ENCODE measurements around the gene SLC4A4.
A peak's percentile ranks its signal among the peaks of the same experiment; 100 is the strongest.

The SLC4A4 gene

GRCh38 chr4:71402616-71403015 is 63.8 kb downstream of the SLC4A4 start:
- DNase-seq (ENCODE audit: low spot score) = no peak
- Histone ChIP-seq H3K36me3 (replicated peaks in 1 of 2; ENCODE audit: control insufficient read depth in 2 of 2, insufficient read depth in 2 of 2, low read length in 2 of 2) (no peaks in the 10 kb centered on the region), H3K18ac (ENCODE audit: low read length) (no peak overlapping the region), H4K91ac (ENCODE audit: low read depth, low read length, poor library complexity) (no peak overlapping the region), H3K23ac (ENCODE audit: low read depth, low read length, poor library complexity) (no peak overlapping the region), H3K14ac (ENCODE audit: low read length) (no peak overlapping the region), H2BK5ac (ENCODE audit: low read length) (no peak overlapping the region), H3K79me1 (ENCODE audit: low read depth, low read length) (no peaks in the 10 kb centered on the region), H3K4me3 (ENCODE audit: low read length in 2 of 2) (no peak overlapping the region), H3K27me3 (ENCODE audit: control insufficient read depth in 3 of 3, insufficient read depth in 3 of 3, low read depth in 1 of 3, low read length in 3 of 3) (no peaks in the 10 kb centered on the region), H2AFZ (ENCODE audit: low read length) (no peak overlapping the region), H3K4me1 (ENCODE audit: control insufficient read depth in 2 of 2, insufficient read depth in 1 of 2, low read depth in 1 of 2, low read length in 2 of 2) (peaks cover 0 to 9% of the 10 kb centered on the region in 2 donors), H3K4me2 (ENCODE audit: insufficient read depth, low read length, poor library complexity, severe bottlenecking) (no peak overlapping the region), H2BK12ac (ENCODE audit: low read length) (no peak overlapping the region), H4K8ac (ENCODE audit: low read depth, low read length) (no peak overlapping the region), H2AK5ac (ENCODE audit: low read depth, low read length) (no peak overlapping the region), H3K27ac (replicated peaks; ENCODE audit: low read length) (no peak overlapping the region), H2BK15ac (ENCODE audit: low read length) (no peak overlapping the region), H2BK120ac (ENCODE audit: low read depth, low read length) (no peak overlapping the region), H3K9ac (ENCODE audit: low read depth, low read length, poor library complexity) (no peak overlapping the region), H3K9me3 (replicated peaks in 1 of 2; ENCODE audit: control insufficient read depth in 2 of 2, insufficient read depth in 1 of 2, low read depth in 1 of 2, low read length in 2 of 2) (no peaks in the 10 kb centered on the region), H3K4ac (ENCODE audit: low read length) (no peak overlapping the region)

DNA sequence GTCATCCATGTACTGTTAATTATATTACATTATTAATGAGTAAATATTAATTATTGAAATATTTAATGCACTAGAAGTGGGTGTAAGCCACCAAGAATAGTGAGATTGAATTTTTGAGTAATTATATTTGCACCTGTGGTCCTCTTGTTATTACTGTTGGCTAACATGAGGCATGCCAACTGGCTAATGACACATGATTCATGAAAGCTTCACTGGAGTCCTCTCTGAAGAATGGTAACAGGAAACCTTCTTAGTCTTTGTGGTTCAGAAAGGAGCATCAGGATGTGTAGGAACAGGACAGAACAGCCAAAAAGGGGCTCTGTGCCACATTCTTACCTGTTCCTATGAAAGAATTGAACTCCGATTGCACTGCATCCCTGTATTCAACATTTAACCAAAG is 65.2 kb downstream of the SLC4A4 start:
- Histone ChIP-seq H2BK120ac (ENCODE audit: low read depth, low read length) (no peak overlapping the region), H3K9me3 (replicated peaks in 1 of 2; ENCODE audit: control insufficient read depth in 2 of 2, insufficient read depth in 1 of 2, low read depth in 1 of 2, low read length in 2 of 2) (peaks cover 0 to 9% of the 10 kb centered on the region in 2 donors), H3K14ac (ENCODE audit: low read length) (no peak overlapping the region), H2BK5ac (ENCODE audit: low read length) (no peak overlapping the region), H4K8ac (ENCODE audit: low read depth, low read length) (no peak overlapping the region), H2BK15ac (ENCODE audit: low read length) (no peak overlapping the region), H3K9ac (ENCODE audit: low read depth, low read length, poor library complexity) (no peak overlapping the region), H3K4ac (ENCODE audit: low read length) (no peak overlapping the region), H3K4me1 (ENCODE audit: control insufficient read depth in 2 of 2, insufficient read depth in 1 of 2, low read depth in 1 of 2, low read length in 2 of 2) (peaks cover 0 to 9% of the 10 kb centered on the region in 2 donors), H3K4me3 (ENCODE audit: low read length in 2 of 2) (no peak overlapping the region), H3K23ac (ENCODE audit: low read depth, low read length, poor library complexity) (no peak overlapping the region), H3K36me3 (replicated peaks in 1 of 2; ENCODE audit: control insufficient read depth in 2 of 2, insufficient read depth in 2 of 2, low read length in 2 of 2) (no peaks in the 10 kb centered on the region), H3K27ac (replicated peaks; ENCODE audit: low read length) (no peak overlapping the region), H2BK12ac (ENCODE audit: low read length) (no peak overlapping the region), H3K18ac (ENCODE audit: low read length) (no peak overlapping the region), H2AFZ (ENCODE audit: low read length) (no peak overlapping the region), H3K4me2 (ENCODE audit: insufficient read depth, low read length, poor library complexity, severe bottlenecking) (no peak overlapping the region), H3K79me1 (ENCODE audit: low read depth, low read length) (no peaks in the 10 kb centered on the region), H3K27me3 (ENCODE audit: control insufficient read depth in 3 of 3, insufficient read depth in 3 of 3, low read depth in 1 of 3, low read length in 3 of 3) (no peaks in the 10 kb centered on the region), H4K91ac (ENCODE audit: low read depth, low read length, poor library complexity) (no peak overlapping the region), H2AK5ac (ENCODE audit: low read depth, low read length) (no peak overlapping the region)
- no peak for DNase-seq (ENCODE audit: low spot score)
- no CpG with 5 or more reads among the region's 1 CpG for WGBS, 2 donors (ENCODE audit: extremely low coverage in 2 of 2, insufficient read length in 2 of 2, insufficient replicate concordance in 1 of 2)

DNA sequence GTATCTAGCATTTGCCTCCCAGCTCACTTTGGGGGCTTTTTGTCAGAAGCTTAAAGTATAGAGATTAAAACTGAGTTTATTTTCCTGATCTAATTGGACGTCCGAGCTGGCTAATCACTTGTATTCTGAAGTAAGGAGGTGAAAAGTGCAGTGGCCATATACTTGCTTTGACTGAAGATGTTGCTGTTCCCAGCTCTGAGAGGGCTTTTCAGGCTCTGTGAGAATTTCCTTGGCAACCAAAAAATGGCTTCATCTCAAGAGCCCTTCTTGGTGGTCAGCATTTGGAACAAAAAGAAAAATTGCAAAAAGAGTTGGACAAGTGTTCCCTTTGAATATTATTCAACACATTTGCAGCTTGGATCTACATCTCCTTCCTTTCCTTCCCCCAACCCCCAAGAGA is 67.0 kb downstream of the SLC4A4 start:
- Histone ChIP-seq H3K36me3 (replicated peaks in 1 of 2; ENCODE audit: control insufficient read depth in 2 of 2, insufficient read depth in 2 of 2, low read length in 2 of 2) (no peaks in the 10 kb centered on the region), H3K4me1 (ENCODE audit: control insufficient read depth in 2 of 2, insufficient read depth in 1 of 2, low read depth in 1 of 2, low read length in 2 of 2) (peaks cover 0 to 8% of the 10 kb centered on the region in 2 donors), H3K23ac (ENCODE audit: low read depth, low read length, poor library complexity) (no peak overlapping the region), H3K9me3 (replicated peaks in 1 of 2; ENCODE audit: control insufficient read depth in 2 of 2, insufficient read depth in 1 of 2, low read depth in 1 of 2, low read length in 2 of 2) (peaks cover 0 to 14% of the 10 kb centered on the region in 2 donors), H3K9ac (ENCODE audit: low read depth, low read length, poor library complexity) (no peak overlapping the region), H3K14ac (ENCODE audit: low read length) (no peak overlapping the region), H2BK12ac (ENCODE audit: low read length) (no peak overlapping the region), H4K8ac (ENCODE audit: low read depth, low read length) (no peak overlapping the region), H4K91ac (ENCODE audit: low read depth, low read length, poor library complexity) (no peak overlapping the region), H3K27ac (replicated peaks; ENCODE audit: low read length) (no peak overlapping the region), H3K4me3 (ENCODE audit: low read length in 2 of 2) (no peak overlapping the region), H3K4ac (ENCODE audit: low read length) (no peak overlapping the region), H3K4me2 (ENCODE audit: insufficient read depth, low read length, poor library complexity, severe bottlenecking) (no peak overlapping the region), H3K79me1 (ENCODE audit: low read depth, low read length) (no peaks in the 10 kb centered on the region), H2BK120ac (ENCODE audit: low read depth, low read length) (no peak overlapping the region), H2AK5ac (ENCODE audit: low read depth, low read length) (no peak overlapping the region), H3K27me3 (ENCODE audit: control insufficient read depth in 3 of 3, insufficient read depth in 3 of 3, low read depth in 1 of 3, low read length in 3 of 3) (no peaks in the 10 kb centered on the region), H2BK15ac (ENCODE audit: low read length) (no peak overlapping the region), H2AFZ (ENCODE audit: low read length) (peak overlapping the region; percentile 6), H2BK5ac (ENCODE audit: low read length) (no peak overlapping the region), H3K18ac (ENCODE audit: low read length) (no peak overlapping the region)
- DNase-seq (ENCODE audit: low spot score) = no peak
- no CpG with 5 or more reads among the region's 2 CpGs for WGBS, 2 donors (ENCODE audit: extremely low coverage in 2 of 2, insufficient read length in 2 of 2, insufficient replicate concordance in 1 of 2)

DNA sequence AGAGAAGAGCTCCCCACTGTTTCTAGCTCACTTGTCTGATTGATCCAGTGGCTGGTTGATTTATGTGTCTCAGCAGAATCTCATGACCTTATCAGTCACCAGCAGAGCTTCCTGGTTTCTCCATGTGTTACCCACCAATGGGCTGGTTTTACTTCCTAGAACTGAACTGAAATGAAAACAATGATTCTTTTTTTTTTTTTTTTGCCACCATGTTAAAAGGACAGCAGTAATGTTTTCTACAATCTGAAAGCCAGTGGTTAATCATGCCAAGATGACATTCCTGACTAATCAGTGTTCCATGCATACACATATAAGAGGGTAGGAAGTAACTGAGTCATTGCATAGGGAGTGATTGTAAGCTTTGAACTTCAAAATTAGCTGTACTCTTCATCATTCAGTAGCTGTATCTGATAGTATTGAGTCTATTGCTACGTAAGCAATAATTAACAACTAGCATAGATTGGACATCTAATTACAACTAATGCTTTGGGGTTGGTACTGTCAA is 67.7 kb downstream of the SLC4A4 start:
- H3K79me1 ChIP-seq (ENCODE audit: low read depth, low read length) = no peaks in the 10 kb centered on the region
- no peaks in the 10 kb centered on the region for H3K36me3 ChIP-seq (replicated peaks in 1 of 2; ENCODE audit: control insufficient read depth in 2 of 2, insufficient read depth in 2 of 2, low read length in 2 of 2)
- H3K23ac ChIP-seq (ENCODE audit: low read depth, low read length, poor library complexity) = no peak overlapping the region
- H3K4ac ChIP-seq (ENCODE audit: low read length) = no peak overlapping the region
- H2BK120ac ChIP-seq (ENCODE audit: low read depth, low read length) = no peak overlapping the region
- no peak overlapping the region for H3K4me3 ChIP-seq (ENCODE audit: low read length in 2 of 2)
- no peak overlapping the region for H3K14ac ChIP-seq (ENCODE audit: low read length)
- no peak overlapping the region for H4K8ac ChIP-seq (ENCODE audit: low read depth, low read length)
- no CpG with 5 or more reads among the region's 1 CpG for WGBS, 2 donors (ENCODE audit: extremely low coverage in 2 of 2, insufficient read length in 2 of 2, insufficient replicate concordance in 1 of 2)
- H3K9ac ChIP-seq (ENCODE audit: low read depth, low read length, poor library complexity) = no peak overlapping the region
- no peak overlapping the region for H2AFZ ChIP-seq (ENCODE audit: low read length)
- H3K4me1 ChIP-seq (ENCODE audit: control insufficient read depth in 2 of 2, insufficient read depth in 1 of 2, low read depth in 1 of 2, low read length in 2 of 2) = peaks cover 0 to 7% of the 10 kb centered on the region in 2 donors
- DNase-seq (ENCODE audit: low spot score) = no peak
- H4K91ac ChIP-seq (ENCODE audit: low read depth, low read length, poor library complexity) = no peak overlapping the region
- no peak overlapping the region for H2AK5ac ChIP-seq (ENCODE audit: low read depth, low read length)
- H2BK15ac ChIP-seq (ENCODE audit: low read length) = no peak overlapping the region
- no peak overlapping the region for H3K18ac ChIP-seq (ENCODE audit: low read length)
- H3K4me2 ChIP-seq (ENCODE audit: insufficient read depth, low read length, poor library complexity, severe bottlenecking) = no peak overlapping the region
- H2BK12ac ChIP-seq (ENCODE audit: low read length) = no peak overlapping the region
- H2BK5ac ChIP-seq (ENCODE audit: low read length) = no peak overlapping the region
- no peaks in the 10 kb centered on the region for H3K27me3 ChIP-seq (ENCODE audit: control insufficient read depth in 3 of 3, insufficient read depth in 3 of 3, low read depth in 1 of 3, low read length in 3 of 3)
- peaks cover 0 to 14% of the 10 kb centered on the region in 2 donors for H3K9me3 ChIP-seq (replicated peaks in 1 of 2; ENCODE audit: control insufficient read depth in 2 of 2, insufficient read depth in 1 of 2, low read depth in 1 of 2, low read length in 2 of 2)
- no peak overlapping the region for H3K27ac ChIP-seq (replicated peaks; ENCODE audit: low read length)

Data from neuronal stem cell (in vitro differentiated cells).